Mammary epithelial cell (primary cell): ENCODE data around the gene TCF20.

Source experiments
- EZH2 ChIP-seq: IDR thresholded peaks from 2 replicates; pipeline ENCODE4 v1.6.1; 2012; ENCODE audit warnings: low read length, inconsistent platforms, borderline replicate concordance
- TF ChIP-seq, protein P1 (sequence below), 2 donors: IDR thresholded peaks in 1 of 2; conservative IDR thresholded peaks in 1 of 2; 2 replicates each; pipeline ENCODE4 v1.5.1; 2011 to 2012; ENCODE audit warnings: inconsistent platforms in 2 of 2, low read length in 2 of 2, mild to moderate bottlenecking in 2 of 2, control low read depth in 1 of 2, low read depth in 1 of 2; ENCODE audit not compliant: insufficient read depth in 1 of 2; ENCODE audit errors: extremely low read depth in 1 of 2

DNA sequence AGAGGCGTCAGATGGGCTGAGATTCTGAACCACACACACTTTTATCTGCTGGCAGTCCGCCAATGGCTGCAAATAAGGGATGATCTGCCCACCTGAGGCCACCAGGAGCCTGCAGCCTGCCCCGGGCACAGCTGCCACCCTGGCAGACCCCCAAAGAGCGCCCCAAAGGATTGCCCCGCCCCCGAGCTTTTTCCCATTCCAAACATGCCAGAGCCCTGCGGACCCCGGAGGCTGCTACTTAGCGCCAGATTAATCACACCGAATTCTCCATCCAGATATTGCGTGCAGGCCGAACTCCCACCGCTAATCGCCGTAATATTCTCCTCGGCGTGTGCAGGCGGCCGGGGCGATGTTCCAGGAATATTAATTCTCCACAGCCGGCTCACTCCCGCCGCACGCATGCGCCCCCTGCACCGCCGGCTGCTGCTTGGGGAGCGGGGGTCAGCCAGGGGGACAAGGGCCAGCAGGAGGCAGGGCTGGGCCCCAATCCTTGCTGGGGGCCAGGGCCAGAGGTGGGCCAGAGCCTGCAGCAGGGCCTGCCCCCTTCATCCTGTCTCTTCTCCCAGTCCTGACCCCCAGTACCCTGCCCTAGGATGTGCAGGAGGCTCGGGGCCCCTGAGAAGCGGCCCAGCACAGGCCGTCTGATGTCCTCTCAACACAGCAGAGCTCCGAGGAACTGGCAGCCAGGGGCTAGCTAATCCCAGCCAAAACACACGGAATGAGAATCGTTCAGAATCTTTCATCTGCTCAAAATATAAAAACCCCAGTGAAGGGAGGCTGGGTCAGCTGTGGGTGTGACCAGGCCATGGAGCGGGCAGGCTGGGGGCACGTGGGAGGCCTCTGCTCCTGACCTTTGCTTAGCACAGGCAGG is 19.5 kb upstream of the TCF20 start:
- TF ChIP-seq, protein P1, sequence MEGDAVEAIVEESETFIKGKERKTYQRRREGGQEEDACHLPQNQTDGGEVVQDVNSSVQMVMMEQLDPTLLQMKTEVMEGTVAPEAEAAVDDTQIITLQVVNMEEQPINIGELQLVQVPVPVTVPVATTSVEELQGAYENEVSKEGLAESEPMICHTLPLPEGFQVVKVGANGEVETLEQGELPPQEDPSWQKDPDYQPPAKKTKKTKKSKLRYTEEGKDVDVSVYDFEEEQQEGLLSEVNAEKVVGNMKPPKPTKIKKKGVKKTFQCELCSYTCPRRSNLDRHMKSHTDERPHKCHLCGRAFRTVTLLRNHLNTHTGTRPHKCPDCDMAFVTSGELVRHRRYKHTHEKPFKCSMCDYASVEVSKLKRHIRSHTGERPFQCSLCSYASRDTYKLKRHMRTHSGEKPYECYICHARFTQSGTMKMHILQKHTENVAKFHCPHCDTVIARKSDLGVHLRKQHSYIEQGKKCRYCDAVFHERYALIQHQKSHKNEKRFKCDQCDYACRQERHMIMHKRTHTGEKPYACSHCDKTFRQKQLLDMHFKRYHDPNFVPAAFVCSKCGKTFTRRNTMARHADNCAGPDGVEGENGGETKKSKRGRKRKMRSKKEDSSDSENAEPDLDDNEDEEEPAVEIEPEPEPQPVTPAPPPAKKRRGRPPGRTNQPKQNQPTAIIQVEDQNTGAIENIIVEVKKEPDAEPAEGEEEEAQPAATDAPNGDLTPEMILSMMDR (conservative IDR thresholded peaks at IDR 0.05 in 1 of 2, IDR thresholded peaks at IDR 0.05 in 1 of 2; ENCODE audit: extremely low read depth in 1 of 2, insufficient read depth in 1 of 2, low read depth in 1 of 2, low read length in 2 of 2) = no peak
- TF ChIP-seq EZH2 = no peak
